ENCODE results near the gene AQP6. TPM values are rescaled to one million over a fixed set of nuclear protein-coding genes. Genes with fewer than 3 reads are reported as not detected.

Gene AQP6
- total RNA-seq, 4 donors from 2014 or later = 1.9 TPM; not detected in 3

- TF ChIP-seq, protein P1, sequence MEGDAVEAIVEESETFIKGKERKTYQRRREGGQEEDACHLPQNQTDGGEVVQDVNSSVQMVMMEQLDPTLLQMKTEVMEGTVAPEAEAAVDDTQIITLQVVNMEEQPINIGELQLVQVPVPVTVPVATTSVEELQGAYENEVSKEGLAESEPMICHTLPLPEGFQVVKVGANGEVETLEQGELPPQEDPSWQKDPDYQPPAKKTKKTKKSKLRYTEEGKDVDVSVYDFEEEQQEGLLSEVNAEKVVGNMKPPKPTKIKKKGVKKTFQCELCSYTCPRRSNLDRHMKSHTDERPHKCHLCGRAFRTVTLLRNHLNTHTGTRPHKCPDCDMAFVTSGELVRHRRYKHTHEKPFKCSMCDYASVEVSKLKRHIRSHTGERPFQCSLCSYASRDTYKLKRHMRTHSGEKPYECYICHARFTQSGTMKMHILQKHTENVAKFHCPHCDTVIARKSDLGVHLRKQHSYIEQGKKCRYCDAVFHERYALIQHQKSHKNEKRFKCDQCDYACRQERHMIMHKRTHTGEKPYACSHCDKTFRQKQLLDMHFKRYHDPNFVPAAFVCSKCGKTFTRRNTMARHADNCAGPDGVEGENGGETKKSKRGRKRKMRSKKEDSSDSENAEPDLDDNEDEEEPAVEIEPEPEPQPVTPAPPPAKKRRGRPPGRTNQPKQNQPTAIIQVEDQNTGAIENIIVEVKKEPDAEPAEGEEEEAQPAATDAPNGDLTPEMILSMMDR (IDR thresholded peaks at IDR 0.05; ENCODE audit: low read depth) = no peak
Observed at GRCh38 chr12:49971141-49971540, 1.6 kb upstream of the AQP6 start.

DNA sequence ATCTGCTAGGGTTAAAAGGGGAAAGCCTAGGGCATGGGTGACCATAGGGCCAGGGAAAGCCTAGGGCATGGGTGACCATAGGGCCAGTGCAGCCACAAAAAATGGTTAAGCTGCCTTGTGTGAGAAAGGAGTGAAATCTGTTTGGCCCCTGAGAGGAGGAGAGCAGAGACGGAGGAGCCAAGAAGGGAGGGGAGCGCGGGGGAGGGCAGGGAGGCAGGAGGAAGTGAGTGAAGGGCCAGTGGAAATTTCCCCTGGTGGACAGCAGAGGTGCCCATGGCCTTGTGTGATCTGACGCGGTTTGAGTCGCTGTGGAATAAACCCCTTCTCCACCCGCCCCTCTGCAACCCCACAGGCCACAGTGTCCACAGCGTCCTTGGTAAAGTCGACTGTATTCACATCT lies 618 bp upstream of the AQP6 start:
- TF ChIP-seq, protein P1 (IDR thresholded peaks at IDR 0.05; ENCODE audit: low read depth) = no peak

DNA sequence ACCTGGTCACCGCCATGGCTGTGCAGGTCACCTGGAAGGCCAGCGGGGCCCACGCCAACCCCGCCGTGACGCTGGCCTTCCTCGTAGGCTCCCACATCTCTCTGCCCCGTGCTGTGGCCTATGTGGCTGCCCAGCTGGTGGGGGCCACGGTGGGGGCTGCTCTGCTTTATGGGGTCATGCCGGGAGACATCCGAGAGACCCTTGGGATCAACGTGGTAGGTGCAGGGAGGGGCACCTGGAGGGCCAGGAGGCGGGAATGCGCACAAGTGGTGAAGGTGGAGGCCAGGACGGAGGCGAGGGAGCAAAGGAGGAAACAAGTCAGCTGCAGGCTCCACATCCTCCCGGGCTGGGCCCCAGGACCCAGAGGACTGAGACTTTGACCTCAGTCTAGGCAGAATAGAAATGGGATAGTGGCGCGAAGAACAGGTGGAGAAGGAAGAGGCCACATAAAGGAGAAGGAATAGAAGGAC lies 649 bp downstream of the AQP6 start:
- TF ChIP-seq, protein P1 (IDR thresholded peaks at IDR 0.05; ENCODE audit: low read depth) = no peak

DNA sequence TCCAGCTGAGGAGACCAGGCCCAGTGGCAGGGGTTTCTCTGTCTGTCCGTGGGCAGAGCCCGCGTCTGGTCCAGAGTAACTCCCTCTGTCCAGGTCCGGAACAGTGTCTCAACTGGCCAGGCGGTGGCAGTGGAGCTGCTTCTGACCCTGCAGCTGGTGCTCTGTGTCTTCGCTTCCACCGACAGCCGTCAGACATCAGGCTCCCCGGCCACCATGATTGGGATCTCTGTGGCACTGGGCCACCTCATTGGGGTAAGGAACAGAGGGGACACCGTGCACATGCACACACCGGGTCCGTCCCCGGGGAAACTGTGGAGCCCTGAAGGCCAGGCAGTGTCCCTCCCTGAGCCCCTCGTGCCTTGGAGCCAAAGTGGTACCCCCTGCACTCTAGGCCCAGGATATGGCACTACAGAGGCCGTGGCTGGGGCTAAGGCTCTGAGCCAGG lies 1.5 kb downstream of the AQP6 start:
- TF ChIP-seq, protein P1 (IDR thresholded peaks at IDR 0.05; ENCODE audit: low read depth) = no peak

GRCh38 chr12:49974677-49975317 lies 2.0 kb downstream of the AQP6 start:
- TF ChIP-seq, protein P1 (IDR thresholded peaks at IDR 0.05; ENCODE audit: low read depth) = no peak

DNA sequence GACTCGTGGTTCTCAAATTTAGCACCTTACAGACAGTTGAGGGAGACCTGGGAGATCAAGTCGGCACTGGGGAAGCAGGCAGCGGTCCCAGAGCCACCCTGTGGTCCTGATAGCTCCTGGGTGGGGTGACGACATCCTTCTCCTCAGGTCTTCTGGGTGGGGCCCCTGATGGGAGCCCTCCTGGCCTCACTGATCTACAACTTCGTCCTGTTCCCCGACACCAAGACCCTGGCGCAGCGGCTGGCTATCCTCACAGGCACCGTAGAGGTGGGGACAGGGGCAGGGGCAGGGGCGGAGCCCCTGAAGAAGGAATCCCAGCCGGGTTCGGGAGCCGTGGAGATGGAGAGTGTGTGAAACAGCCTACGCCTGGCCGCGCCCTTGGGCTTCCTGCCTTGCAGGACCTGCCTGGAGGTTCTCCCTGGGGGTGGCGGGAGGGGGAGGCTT lies 2.6 kb downstream of the AQP6 start:
- TF ChIP-seq, protein P1 (IDR thresholded peaks at IDR 0.05; ENCODE audit: low read depth) = no peak

GRCh38 chr12:49976557-49976956 lies 3.8 kb downstream of the AQP6 start:
- TF ChIP-seq, protein P1 (IDR thresholded peaks at IDR 0.05; ENCODE audit: low read depth) = no peak
